ENCODE data around the gene ANKRD13A.

ANKRD13A gene

DNA sequence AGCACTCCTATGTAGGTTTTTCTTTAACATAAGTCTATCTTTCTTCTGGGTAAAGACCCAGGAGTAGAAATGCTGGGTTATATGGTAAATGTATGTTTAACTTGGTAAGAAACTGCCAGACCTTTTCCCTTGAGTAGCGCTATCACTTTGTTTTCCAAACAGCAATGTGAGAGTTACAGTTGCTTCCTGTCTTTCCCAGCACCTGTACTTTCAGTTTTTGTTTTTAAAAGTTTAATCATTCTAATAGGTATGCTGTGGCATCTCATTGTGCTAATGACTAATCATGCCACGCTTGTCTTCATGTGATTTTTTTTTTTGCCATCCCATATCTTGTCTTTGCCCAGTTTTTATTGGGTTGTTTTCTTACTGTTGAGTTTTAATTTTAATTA is 31.2 kb upstream of the ANKRD13A start:
- Histone ChIP-seq H4K8ac (ENCODE audit: low read length) (no peak overlapping the region), H3K9ac (ENCODE audit: low read length) (no peak overlapping the region), H4K91ac (ENCODE audit: low read length) (no peak overlapping the region), H3K4me2 (ENCODE audit: low read length, poor library complexity, severe bottlenecking) (no peak overlapping the region), H3K36me3 (ENCODE audit: control insufficient read depth in 1 of 2, insufficient read depth in 2 of 2, low read depth in 1 of 2, low read length in 2 of 2) (peaks cover 43 to 75% of the 10 kb centered on the region in 2 experiments), H3K79me1 (replicated peaks; ENCODE audit: low read length, poor library complexity, severe bottlenecking) (peaks cover 5% of the 10 kb centered on the region), H3K4me3 (ENCODE audit: insufficient read depth in 1 of 2, low read depth in 1 of 2, low read length in 2 of 2) (no peak overlapping the region), H2BK5ac (ENCODE audit: low read depth, low read length, poor library complexity, severe bottlenecking) (no peak overlapping the region), H3K18ac (ENCODE audit: low read depth in 1 of 2, low read length in 2 of 2) (no peak overlapping the region), H3K9me3 (ENCODE audit: control insufficient read depth, low read length) (no peaks in the 10 kb centered on the region), H2BK120ac (ENCODE audit: low read depth, low read length) (no peak overlapping the region), H2AFZ (ENCODE audit: low read depth, low read length) (no peak overlapping the region), H3K14ac (ENCODE audit: low read length in 2 of 2) (no peak overlapping the region), H2BK15ac (ENCODE audit: low read depth, poor library complexity, severe bottlenecking) (no peak overlapping the region), H3K23ac (ENCODE audit: low read length in 2 of 2) (no peak overlapping the region), H3K4me1 (ENCODE audit: control insufficient read depth, insufficient read depth, low read depth, low read length) (peaks cover 5% of the 10 kb centered on the region), H3K4ac (ENCODE audit: low read depth in 1 of 2, low read length in 2 of 2) (no peak overlapping the region), H3K27me3 (ENCODE audit: control insufficient read depth in 1 of 2, insufficient read depth in 1 of 2, low read length in 2 of 2) (no peaks in the 10 kb centered on the region), H3K27ac (ENCODE audit: low read length, poor library complexity, severe bottlenecking) (no peak overlapping the region), H2AK5ac (ENCODE audit: low read length, severe bottlenecking) (no peak overlapping the region), H2BK12ac (ENCODE audit: low read length in 2 of 2) (no peak overlapping the region)
- WGBS, result 100% methylated on average over 1 of the region's 2 CpGs
- DNase-seq, result no peak

DNA sequence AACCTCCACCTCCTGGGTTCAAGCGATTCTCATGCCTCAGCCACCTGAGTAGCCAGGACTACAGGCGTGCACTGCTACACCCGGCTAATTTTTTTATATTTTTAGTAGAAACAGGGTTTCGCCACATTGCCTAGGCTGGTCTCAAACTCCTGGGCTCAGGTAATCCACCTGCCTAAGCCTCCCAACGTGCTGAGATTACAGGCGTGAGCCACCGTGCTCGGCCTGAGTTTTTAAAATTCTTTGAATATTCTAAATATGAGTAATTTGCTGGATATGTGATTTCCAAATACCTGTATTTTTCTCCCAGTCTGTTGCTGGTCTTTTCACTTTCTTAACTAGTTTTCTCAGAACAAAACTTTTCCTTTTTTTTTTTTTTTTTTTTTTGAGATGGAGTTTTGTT is 30.4 kb upstream of the ANKRD13A start:
- H2AFZ ChIP-seq (ENCODE audit: low read depth, low read length), result no peak overlapping the region
- H4K8ac ChIP-seq (ENCODE audit: low read length), result no peak overlapping the region
- H3K4me3 ChIP-seq (ENCODE audit: insufficient read depth in 1 of 2, low read depth in 1 of 2, low read length in 2 of 2), result no peak overlapping the region
- H2AK5ac ChIP-seq (ENCODE audit: low read length, severe bottlenecking), result no peak overlapping the region
- no peak overlapping the region for H3K23ac ChIP-seq (ENCODE audit: low read length in 2 of 2)
- H3K4ac ChIP-seq (ENCODE audit: low read depth in 1 of 2, low read length in 2 of 2), result no peak overlapping the region
- H3K27me3 ChIP-seq (ENCODE audit: control insufficient read depth in 1 of 2, insufficient read depth in 1 of 2, low read length in 2 of 2), result no peaks in the 10 kb centered on the region
- H2BK12ac ChIP-seq (ENCODE audit: low read length in 2 of 2), result no peak overlapping the region
- no peak for DNase-seq
- H4K91ac ChIP-seq (ENCODE audit: low read length), result no peak overlapping the region
- H3K18ac ChIP-seq (ENCODE audit: low read depth in 1 of 2, low read length in 2 of 2), result no peak overlapping the region
- peaks cover under 1% of the 10 kb centered on the region for H3K9me3 ChIP-seq (ENCODE audit: control insufficient read depth, low read length)
- H3K79me1 ChIP-seq (replicated peaks; ENCODE audit: low read length, poor library complexity, severe bottlenecking), result peaks cover 5% of the 10 kb centered on the region
- no peak overlapping the region for H2BK5ac ChIP-seq (ENCODE audit: low read depth, low read length, poor library complexity, severe bottlenecking)
- no peak overlapping the region for H2BK120ac ChIP-seq (ENCODE audit: low read depth, low read length)
- peaks cover 45 to 75% of the 10 kb centered on the region in 2 experiments for H3K36me3 ChIP-seq (ENCODE audit: control insufficient read depth in 1 of 2, insufficient read depth in 2 of 2, low read depth in 1 of 2, low read length in 2 of 2)
- H3K14ac ChIP-seq (ENCODE audit: low read length in 2 of 2), result no peak overlapping the region
- 95% methylated on average over 6 of the region's 8 CpGs for WGBS
- no peak overlapping the region for H2BK15ac ChIP-seq (ENCODE audit: low read depth, poor library complexity, severe bottlenecking)
- H3K27ac ChIP-seq (ENCODE audit: low read length, poor library complexity, severe bottlenecking), result no peak overlapping the region
- H3K4me2 ChIP-seq (ENCODE audit: low read length, poor library complexity, severe bottlenecking), result no peak overlapping the region
- H3K4me1 ChIP-seq (ENCODE audit: control insufficient read depth, insufficient read depth, low read depth, low read length), result peaks cover 5% of the 10 kb centered on the region
- no peak overlapping the region for H3K9ac ChIP-seq (ENCODE audit: low read length)

DNA sequence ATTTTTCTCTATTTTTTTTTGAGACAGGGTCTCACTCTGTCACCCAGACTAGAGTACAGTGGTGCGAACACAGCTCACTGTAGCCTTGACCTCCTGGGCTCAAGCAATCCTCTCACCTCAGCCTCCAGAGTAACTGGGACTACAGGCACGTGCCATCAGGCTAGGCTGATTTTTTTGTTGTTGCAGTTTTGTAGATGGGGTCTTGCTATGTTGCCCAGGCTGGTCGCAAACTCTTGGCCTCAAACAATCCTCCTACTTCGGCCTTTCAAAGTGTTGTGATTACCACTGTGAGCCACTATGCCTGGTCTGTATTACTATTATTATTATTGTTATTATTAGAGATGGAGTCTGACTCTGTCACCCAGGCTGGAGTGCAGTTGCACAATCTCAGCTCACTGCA is 26.4 kb upstream of the ANKRD13A start:
- Histone ChIP-seq H3K27ac (ENCODE audit: low read length, poor library complexity, severe bottlenecking) (no peak overlapping the region), H4K91ac (ENCODE audit: low read length) (no peak overlapping the region), H3K18ac (ENCODE audit: low read depth in 1 of 2, low read length in 2 of 2) (no peak overlapping the region), H3K79me1 (replicated peaks; ENCODE audit: low read length, poor library complexity, severe bottlenecking) (peaks cover 2% of the 10 kb centered on the region), H3K27me3 (ENCODE audit: control insufficient read depth in 1 of 2, insufficient read depth in 1 of 2, low read length in 2 of 2) (no peaks in the 10 kb centered on the region), H3K4ac (ENCODE audit: low read depth in 1 of 2, low read length in 2 of 2) (no peak overlapping the region), H2BK12ac (ENCODE audit: low read length in 2 of 2) (no peak overlapping the region), H4K8ac (ENCODE audit: low read length) (no peak overlapping the region), H3K4me3 (ENCODE audit: insufficient read depth in 1 of 2, low read depth in 1 of 2, low read length in 2 of 2) (no peak overlapping the region), H3K23ac (ENCODE audit: low read length in 2 of 2) (no peak overlapping the region), H3K9me3 (ENCODE audit: control insufficient read depth, low read length) (peaks cover 12% of the 10 kb centered on the region), H2AFZ (ENCODE audit: low read depth, low read length) (no peak overlapping the region), H3K4me1 (ENCODE audit: control insufficient read depth, insufficient read depth, low read depth, low read length) (peaks cover 2% of the 10 kb centered on the region), H3K4me2 (ENCODE audit: low read length, poor library complexity, severe bottlenecking) (no peak overlapping the region), H3K9ac (ENCODE audit: low read length) (no peak overlapping the region), H3K14ac (ENCODE audit: low read length in 2 of 2) (no peak overlapping the region), H2BK5ac (ENCODE audit: low read depth, low read length, poor library complexity, severe bottlenecking) (no peak overlapping the region), H2BK15ac (ENCODE audit: low read depth, poor library complexity, severe bottlenecking) (no peak overlapping the region), H2BK120ac (ENCODE audit: low read depth, low read length) (no peak overlapping the region), H2AK5ac (ENCODE audit: low read length, severe bottlenecking) (no peak overlapping the region), H3K36me3 (ENCODE audit: control insufficient read depth in 1 of 2, insufficient read depth in 2 of 2, low read depth in 1 of 2, low read length in 2 of 2) (peaks cover 53 to 83% of the 10 kb centered on the region in 2 experiments)
- no peak for DNase-seq
- 100% methylated on average over 1 of the region's 4 CpGs for WGBS

DNA sequence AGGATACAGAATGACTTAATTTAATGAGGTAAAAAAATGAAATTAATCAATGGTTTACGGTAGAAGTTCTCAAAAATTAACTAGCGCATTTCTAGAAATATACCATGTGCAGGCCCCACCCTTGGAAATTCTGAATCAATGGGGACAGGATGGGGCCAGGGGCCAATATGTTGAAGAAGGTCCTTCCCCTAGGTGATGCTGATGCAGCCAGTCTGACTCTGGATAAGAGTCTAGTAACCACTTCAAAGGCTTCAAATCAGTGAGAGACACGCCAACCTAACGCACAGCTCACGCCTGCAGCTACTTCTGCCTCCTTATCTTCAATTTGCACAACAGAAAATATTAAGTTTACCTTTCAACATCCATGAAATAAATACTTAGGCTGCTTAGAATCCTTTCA is 17.9 kb upstream of the ANKRD13A start:
- WGBS, result 100% methylated on average over 5 of the region's 5 CpGs

More for the DNA sequence above, 17.9 kb upstream of the ANKRD13A start:
- Histone ChIP-seq H4K8ac (ENCODE audit: low read length) (no peak overlapping the region), H4K91ac (ENCODE audit: low read length) (no peak overlapping the region), H3K27ac (ENCODE audit: low read length, poor library complexity, severe bottlenecking) (no peak overlapping the region), H3K4me3 (ENCODE audit: insufficient read depth in 1 of 2, low read depth in 1 of 2, low read length in 2 of 2) (no peak overlapping the region), H3K4ac (ENCODE audit: low read depth in 1 of 2, low read length in 2 of 2) (no peak overlapping the region), H3K4me1 (ENCODE audit: control insufficient read depth, insufficient read depth, low read depth, low read length) (no peaks in the 10 kb centered on the region), H3K18ac (ENCODE audit: low read depth in 1 of 2, low read length in 2 of 2) (no peak overlapping the region), H3K27me3 (ENCODE audit: control insufficient read depth in 1 of 2, insufficient read depth in 1 of 2, low read length in 2 of 2) (no peaks in the 10 kb centered on the region), H3K79me1 (replicated peaks; ENCODE audit: low read length, poor library complexity, severe bottlenecking) (peaks cover 34% of the 10 kb centered on the region), H3K9ac (ENCODE audit: low read length) (no peak overlapping the region), H2BK15ac (ENCODE audit: low read depth, poor library complexity, severe bottlenecking) (no peak overlapping the region), H2AK5ac (ENCODE audit: low read length, severe bottlenecking) (no peak overlapping the region), H3K36me3 (ENCODE audit: control insufficient read depth in 1 of 2, insufficient read depth in 2 of 2, low read depth in 1 of 2, low read length in 2 of 2) (peaks cover 53 to 89% of the 10 kb centered on the region in 2 experiments), H2BK12ac (ENCODE audit: low read length in 2 of 2) (no peak overlapping the region), H2BK120ac (ENCODE audit: low read depth, low read length) (no peak overlapping the region), H3K23ac (ENCODE audit: low read length in 2 of 2) (no peak overlapping the region), H3K9me3 (ENCODE audit: control insufficient read depth, low read length) (peaks cover 4% of the 10 kb centered on the region), H2AFZ (ENCODE audit: low read depth, low read length) (no peak overlapping the region), H2BK5ac (ENCODE audit: low read depth, low read length, poor library complexity, severe bottlenecking) (no peak overlapping the region), H3K14ac (ENCODE audit: low read length in 2 of 2) (no peak overlapping the region), H3K4me2 (ENCODE audit: low read length, poor library complexity, severe bottlenecking) (no peak overlapping the region)
- no peak for DNase-seq

All from mesenchymal stem cell (in vitro differentiated cells and primary cell).